Suprapubic skin (tissue), 4 donors: ENCODE results near the gene CCDC127. TPM values are rescaled to one million over a fixed set of nuclear protein-coding genes. Genes with fewer than 3 reads are reported as not detected.
A peak's percentile ranks its signal among the peaks of the same experiment; 100 is the strongest.
"Not testable (repeated sequence)": the region's sequence is repeated elsewhere in the genome, so short reads cannot be mapped to it uniquely, and the experiment has no call there.

Experiments
- DNase-seq, 2 donors: peaks; one replicate each; pipeline ENCODE4 v3.0.0-alpha.2; 2019; ENCODE audit warnings: low spot score in 2 of 2
- H3K27ac ChIP-seq: fragments of 200-600 bp; sonication (generic); one replicate; pipeline ENCODE4 v1.5.1; 2019
- H3K27me3 ChIP-seq: fragments of 200-600 bp; sonication (generic); one replicate; pipeline ENCODE4 v1.5.1; 2019
- H3K36me3 ChIP-seq: fragments of 200-600 bp; sonication (generic); one replicate; pipeline ENCODE4 v1.5.1; 2019
- H3K4me1 ChIP-seq: fragments of 200-600 bp; sonication (generic); one replicate; pipeline ENCODE4 v1.5.1; 2019
- H3K4me3 ChIP-seq: fragments of 200-600 bp; sonication (generic); one replicate; pipeline ENCODE4 v1.5.1; 2019; ENCODE audit warnings: mild to moderate bottlenecking
- H3K9me3 ChIP-seq: fragments of 200-600 bp; sonication (generic); one replicate; pipeline ENCODE4 v1.5.1; 2019
- EP300 ChIP-seq: sonication (generic); formaldehyde crosslinking; IDR thresholded peaks from one replicate; pipeline ENCODE4 v1.6.1; 2017; ENCODE audit warnings: antibody characterized with exemption
- POLR2A ChIP-seq, 2 donors: fragments of 450-650 bp; IDR thresholded peaks; one replicate each; pipeline ENCODE4 v1.6.1; 2017; ENCODE audit warnings: antibody characterized with exemption in 2 of 2, mild to moderate bottlenecking in 2 of 2, moderate library complexity in 2 of 2
- POLR2AphosphoS5 ChIP-seq, 3 donors: sonication (generic); formaldehyde crosslinking; IDR thresholded peaks; one replicate each; pipeline ENCODE4 v1.6.1; 2017; ENCODE audit warnings: antibody characterized with exemption in 3 of 3
- WGBS: methylation state at CpG from one replicate; pipeline ENCODE4 v1.1.5; 2018; 5-methylcytosine and 5-hydroxymethylcytosine counted together
- total RNA-seq, 4 donors: library from RNA; depleted of rRNA; stranded (reverse); fragments of >200 nt; gene quantifications; one replicate each; pipeline ENCODE4 v1.1.0, GENCODE V29; 2016
- TF ChIP-seq, protein P1 (sequence below), 2 donors: fragments of 200-600 bp in 1 of 2; fragments of 450-650 bp in 1 of 2; sonication (generic) in 1 of 2; IDR thresholded peaks; one replicate each; pipeline ENCODE4 v1.5.1; 2016 to 2019; ENCODE audit warnings: antibody characterized with exemption in 2 of 2, mild to moderate bottlenecking in 1 of 2, moderate library complexity in 1 of 2

The CCDC127 gene, protein sequence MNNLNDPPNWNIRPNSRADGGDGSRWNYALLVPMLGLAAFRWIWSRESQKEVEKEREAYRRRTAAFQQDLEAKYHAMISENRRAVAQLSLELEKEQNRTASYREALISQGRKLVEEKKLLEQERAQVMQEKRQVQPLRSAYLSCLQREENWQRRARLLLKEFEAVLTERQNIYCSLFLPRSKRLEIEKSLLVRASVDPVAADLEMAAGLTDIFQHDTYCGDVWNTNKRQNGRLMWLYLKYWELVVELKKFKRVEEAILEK
- total RNA-seq = 10 to 100 TPM in 1 of 4 donors, 1 to 10 TPM in 3; 3.1 to 11.7 (median 5.1) TPM

- 2% methylated on average over 21 of the region's 75 CpGs for WGBS
- peaks cover 45% of the 10 kb centered on the region for H3K4me1 ChIP-seq
- H3K27ac ChIP-seq = peak within 1 kb of the TSS; percentile 94
- H3K4me3 ChIP-seq = peak within 1 kb of the TSS; percentile 100
- peak in 1 of 2 donors; percentile 88 for TF ChIP-seq POLR2A (IDR thresholded peaks at IDR 0.05)
- peak in 1 of 3 donors; percentile 77 for TF ChIP-seq POLR2AphosphoS5 (IDR thresholded peaks at IDR 0.05)
- TF ChIP-seq, protein P1, sequence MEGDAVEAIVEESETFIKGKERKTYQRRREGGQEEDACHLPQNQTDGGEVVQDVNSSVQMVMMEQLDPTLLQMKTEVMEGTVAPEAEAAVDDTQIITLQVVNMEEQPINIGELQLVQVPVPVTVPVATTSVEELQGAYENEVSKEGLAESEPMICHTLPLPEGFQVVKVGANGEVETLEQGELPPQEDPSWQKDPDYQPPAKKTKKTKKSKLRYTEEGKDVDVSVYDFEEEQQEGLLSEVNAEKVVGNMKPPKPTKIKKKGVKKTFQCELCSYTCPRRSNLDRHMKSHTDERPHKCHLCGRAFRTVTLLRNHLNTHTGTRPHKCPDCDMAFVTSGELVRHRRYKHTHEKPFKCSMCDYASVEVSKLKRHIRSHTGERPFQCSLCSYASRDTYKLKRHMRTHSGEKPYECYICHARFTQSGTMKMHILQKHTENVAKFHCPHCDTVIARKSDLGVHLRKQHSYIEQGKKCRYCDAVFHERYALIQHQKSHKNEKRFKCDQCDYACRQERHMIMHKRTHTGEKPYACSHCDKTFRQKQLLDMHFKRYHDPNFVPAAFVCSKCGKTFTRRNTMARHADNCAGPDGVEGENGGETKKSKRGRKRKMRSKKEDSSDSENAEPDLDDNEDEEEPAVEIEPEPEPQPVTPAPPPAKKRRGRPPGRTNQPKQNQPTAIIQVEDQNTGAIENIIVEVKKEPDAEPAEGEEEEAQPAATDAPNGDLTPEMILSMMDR (IDR thresholded peaks at IDR 0.05) = peak in 1 of 2 donors; percentile 7
- not testable (repeated sequence) for H3K36me3 ChIP-seq, H3K27me3 ChIP-seq, H3K9me3 ChIP-seq
- peak; percentile 97 for DNase-seq
These were observed at the start of gene CCDC127, which contains the start of gene SDHA for GRCh38 chr5:217494-218456. Gene CCDC127 (minus strand): TSS chr5:218153. CDS start chr5:216849, 1,304 bp downstream. Gene SDHA (plus strand): TSS chr5:218320. CDS start chr5:218356, 36 bp downstream.

GRCh38 chr5:267716-268115 is 49.8 kb upstream of the CCDC127 start:
- Histone ChIP-seq H3K9me3 (no peaks in the 10 kb centered on the region), H3K27me3 (no peaks in the 10 kb centered on the region), H3K27ac (no peak overlapping the region), H3K4me3 (no peak overlapping the region), H3K36me3 (peaks cover 18% of the 10 kb centered on the region), H3K4me1 (peaks cover 11% of the 10 kb centered on the region)
- no peak for TF ChIP-seq POLR2A (IDR thresholded peaks at IDR 0.05)
- TF ChIP-seq, protein P1 (IDR thresholded peaks at IDR 0.05) = no peak
- TF ChIP-seq EP300 = no peak
- TF ChIP-seq POLR2AphosphoS5 (IDR thresholded peaks at IDR 0.05) = no peak
- no peak for DNase-seq
- WGBS = 100% methylated on average over 1 of the region's 1 CpG

DNA sequence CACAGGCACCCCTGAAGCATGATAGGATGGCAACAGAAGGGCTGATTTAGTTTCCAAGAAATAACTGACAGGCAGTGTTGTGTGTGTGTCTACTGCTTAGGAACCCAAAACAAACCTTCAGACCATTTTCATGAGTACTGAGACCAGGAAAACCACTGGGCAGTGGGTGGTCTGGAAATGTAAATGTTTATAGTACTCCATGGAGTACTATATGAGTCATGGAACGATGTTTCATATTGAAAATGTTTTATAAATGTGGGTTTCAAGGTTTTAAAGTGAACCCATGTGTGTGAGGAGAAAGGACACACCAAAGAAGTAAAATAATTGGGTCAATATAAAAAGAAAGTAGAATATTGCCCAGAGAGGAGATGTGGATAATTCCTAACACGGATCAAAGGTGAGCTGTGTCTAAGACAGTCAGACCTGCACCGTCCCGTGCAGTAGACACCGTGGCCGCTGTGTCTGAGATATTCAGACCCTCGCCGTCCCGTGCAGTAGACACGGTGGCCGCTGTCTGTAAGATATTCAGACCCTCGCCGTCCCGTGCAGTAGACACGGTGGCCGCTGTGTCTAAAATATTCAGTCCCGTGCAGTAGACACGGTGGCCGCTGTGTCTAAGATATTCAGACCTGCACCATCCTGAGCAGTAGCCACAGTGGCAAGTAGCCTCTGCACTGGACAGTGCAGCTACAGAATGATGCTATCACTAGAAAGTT is 48.5 kb upstream of the CCDC127 start:
- not testable (repeated sequence) for H3K4me3 ChIP-seq, H3K4me1 ChIP-seq, H3K9me3 ChIP-seq, H3K27ac ChIP-seq, DNase-seq, H3K27me3 ChIP-seq
- peaks cover 18% of the 10 kb centered on the region for H3K36me3 ChIP-seq
- WGBS = 90% methylated on average over 19 of the region's 19 CpGs

GRCh38 chr5:264338-264737 is 46.4 kb upstream of the CCDC127 start:
- WGBS = 86% methylated on average over 10 of the region's 10 CpGs
- TF ChIP-seq, protein P1 (IDR thresholded peaks at IDR 0.05) = no peak
- TF ChIP-seq POLR2AphosphoS5 (IDR thresholded peaks at IDR 0.05) (no peak), POLR2A (IDR thresholded peaks at IDR 0.05) (no peak), EP300 (no peak)
- no peaks in the 10 kb centered on the region for H3K27me3 ChIP-seq
- peaks cover 18% of the 10 kb centered on the region for H3K36me3 ChIP-seq
- no peak overlapping the region for H3K27ac ChIP-seq
- DNase-seq = no peak
- no peaks in the 10 kb centered on the region for H3K4me1 ChIP-seq
- H3K9me3 ChIP-seq = no peaks in the 10 kb centered on the region
- no peak overlapping the region for H3K4me3 ChIP-seq

DNA sequence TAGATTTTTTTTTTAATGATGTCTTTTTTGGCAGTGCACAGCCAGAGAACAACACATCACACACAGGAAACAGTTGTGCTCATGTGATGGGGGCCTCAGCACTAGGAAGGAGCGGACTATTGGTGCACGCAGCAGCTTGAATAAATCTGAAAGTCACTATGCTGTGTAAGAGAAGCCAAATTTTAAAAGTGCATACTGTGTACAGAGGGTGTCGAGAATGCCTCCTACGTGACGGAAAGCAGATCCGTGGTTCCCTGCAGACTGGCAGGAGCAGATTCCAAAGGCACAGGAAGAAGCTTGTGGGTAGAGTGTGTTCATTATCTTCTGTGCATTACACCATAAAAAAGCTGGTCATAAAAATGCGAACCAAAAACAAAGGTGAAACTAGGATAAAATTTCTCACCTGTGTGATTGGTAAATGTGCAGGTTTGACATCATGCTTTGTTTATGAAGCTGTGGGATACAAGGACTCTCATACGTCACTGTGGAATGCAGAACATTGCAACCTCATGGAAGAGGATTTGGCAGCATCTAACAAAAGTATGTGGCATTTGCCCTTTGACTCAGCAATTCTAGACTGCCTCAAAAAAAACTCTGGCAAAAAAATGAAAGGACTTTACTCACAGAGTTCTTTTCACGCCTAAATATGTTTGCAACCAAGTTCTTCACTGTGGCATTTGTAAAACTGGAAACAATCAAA is 45.5 kb upstream of the CCDC127 start:
- 76% methylated on average over 9 of the region's 9 CpGs for WGBS
- H3K9me3 ChIP-seq, H3K4me3 ChIP-seq, H3K4me1 ChIP-seq, DNase-seq, H3K27me3 ChIP-seq, H3K27ac ChIP-seq: not testable (repeated sequence)
- peak; percentile 66 for TF ChIP-seq EP300
- H3K36me3 ChIP-seq = peaks cover 20% of the 10 kb centered on the region
